Measurements from ENCODE around the gene MYL5. TPM values are rescaled to one million over a fixed set of nuclear protein-coding genes. Genes with fewer than 3 reads are reported as not detected.
A peak's percentile ranks its signal among the peaks of the same experiment; 100 is the strongest.

MYL5 gene
- total and polyA plus RNA-seq, 12 donors: 3.3 to 8.1 (median 6.1) TPM

DNA sequence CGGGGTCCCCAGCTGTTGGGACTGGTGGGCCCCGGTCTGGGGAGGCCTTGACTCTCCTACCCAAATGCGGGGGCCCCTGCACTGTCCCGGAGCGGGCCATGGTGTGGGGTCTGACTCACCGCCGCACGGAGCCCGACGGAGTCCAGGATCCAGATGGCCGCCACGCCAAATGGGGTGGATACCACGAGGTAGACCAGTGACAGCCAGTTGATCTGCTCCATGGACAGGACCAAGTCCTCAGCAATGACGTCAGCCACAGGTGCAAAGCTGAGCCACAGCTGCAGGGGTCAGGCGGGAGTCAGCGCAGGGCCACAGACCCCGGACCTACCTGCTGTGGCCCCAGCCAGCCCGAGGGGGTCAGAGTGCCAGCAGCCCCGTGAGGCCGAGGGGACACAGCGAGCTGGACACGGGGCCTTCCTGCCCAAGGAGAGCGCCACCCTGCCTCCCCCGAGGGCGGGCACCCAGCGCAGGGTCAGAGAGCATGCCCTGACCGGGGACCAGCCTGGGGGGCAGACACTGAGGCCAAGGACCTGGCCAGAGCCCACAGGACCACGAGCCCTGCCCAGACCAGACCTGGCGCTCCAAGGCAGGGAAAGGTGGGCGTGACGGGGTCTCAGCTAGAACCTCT is 12.2 kb downstream of the MYL5 start:
- Histone ChIP-seq H3K4me3 (peak overlapping the region in 4 of 10 donors; percentile 3 to 67 (median 65)), H3K36me3 (peaks cover 0 to 6% (median 0%) of the 10 kb centered on the region in 9 donors), H3K9me3 (no peaks in the 10 kb centered on the region), H3K27ac (peak overlapping the region; percentile 53 to 93 (median 90)), H3K27me3 (no peaks in the 10 kb centered on the region), H3K4me1 (peaks cover 21 to 51% (median 46%) of the 10 kb centered on the region in 9 donors)
- DNase-seq (no peak), ATAC-seq (peak in 1 of 8 donors; percentile 1)
- intact Hi-C loops (cut with DNase I): loop anchor here in 1 of 10 donors (10.0 kb wide), 1 partner anchor 248 kb away; the partner anchor contains the start of genes GAK and TMEM175
- TF ChIP-seq, protein P1, sequence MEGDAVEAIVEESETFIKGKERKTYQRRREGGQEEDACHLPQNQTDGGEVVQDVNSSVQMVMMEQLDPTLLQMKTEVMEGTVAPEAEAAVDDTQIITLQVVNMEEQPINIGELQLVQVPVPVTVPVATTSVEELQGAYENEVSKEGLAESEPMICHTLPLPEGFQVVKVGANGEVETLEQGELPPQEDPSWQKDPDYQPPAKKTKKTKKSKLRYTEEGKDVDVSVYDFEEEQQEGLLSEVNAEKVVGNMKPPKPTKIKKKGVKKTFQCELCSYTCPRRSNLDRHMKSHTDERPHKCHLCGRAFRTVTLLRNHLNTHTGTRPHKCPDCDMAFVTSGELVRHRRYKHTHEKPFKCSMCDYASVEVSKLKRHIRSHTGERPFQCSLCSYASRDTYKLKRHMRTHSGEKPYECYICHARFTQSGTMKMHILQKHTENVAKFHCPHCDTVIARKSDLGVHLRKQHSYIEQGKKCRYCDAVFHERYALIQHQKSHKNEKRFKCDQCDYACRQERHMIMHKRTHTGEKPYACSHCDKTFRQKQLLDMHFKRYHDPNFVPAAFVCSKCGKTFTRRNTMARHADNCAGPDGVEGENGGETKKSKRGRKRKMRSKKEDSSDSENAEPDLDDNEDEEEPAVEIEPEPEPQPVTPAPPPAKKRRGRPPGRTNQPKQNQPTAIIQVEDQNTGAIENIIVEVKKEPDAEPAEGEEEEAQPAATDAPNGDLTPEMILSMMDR (IDR thresholded peaks at IDR 0.05): no peak
- 93 to 96% methylated on average over 31 of the region's 31 CpGs for WGBS, 2 donors

DNA sequence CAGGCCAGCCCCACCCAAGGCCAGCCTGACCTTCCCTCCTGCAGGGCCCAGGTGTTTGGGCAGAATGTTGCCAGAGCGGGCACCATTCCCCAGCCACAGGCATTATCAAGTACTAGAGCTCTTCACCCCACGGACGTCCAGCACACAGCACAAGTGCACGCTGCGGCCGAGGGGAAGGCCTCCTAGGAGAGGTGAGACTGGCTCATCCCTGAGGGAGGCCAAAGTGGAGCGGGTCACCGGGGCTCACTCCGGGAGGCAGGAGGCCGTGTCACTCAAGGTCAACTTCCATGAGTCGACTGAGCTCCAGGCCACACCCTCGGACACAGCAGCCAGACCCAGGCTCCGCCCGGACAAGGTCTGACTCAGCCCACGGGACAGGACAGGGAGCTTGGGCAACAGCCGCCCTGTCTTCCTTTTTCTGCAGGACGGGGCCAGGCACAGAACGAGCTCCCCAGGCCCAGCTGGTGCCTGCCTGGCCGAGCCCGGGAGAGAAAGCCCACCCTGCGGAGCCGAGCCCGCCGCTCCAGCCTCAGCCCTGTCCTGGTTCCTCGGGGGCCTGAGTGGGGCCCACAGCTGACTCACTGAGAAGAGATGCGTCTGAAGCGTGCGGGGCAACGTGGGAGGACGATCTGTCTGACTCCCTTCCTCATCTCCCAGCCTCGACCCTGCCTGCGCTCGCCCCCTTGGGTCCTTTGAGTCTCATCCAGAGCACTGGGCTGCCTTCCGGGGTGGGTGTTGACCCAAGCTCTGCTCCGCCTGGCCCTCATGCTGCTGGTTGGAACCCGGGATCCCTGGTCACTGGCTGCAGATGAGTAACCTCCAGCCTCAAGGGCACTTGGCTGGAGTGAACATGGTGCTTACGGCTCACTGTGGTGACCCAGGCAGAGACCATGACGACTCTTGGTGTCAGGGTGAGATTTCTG is 13.0 kb downstream of the MYL5 start:
- peak; percentile 81 to 91 (median 84) for ATAC-seq
- peaks cover 0 to 6% (median 0%) of the 10 kb centered on the region in 9 donors for H3K36me3 ChIP-seq
- no peaks in the 10 kb centered on the region for H3K9me3 ChIP-seq
- DNase-seq: peak; percentile 89 to 90
- WGBS, 2 donors: 44 to 62% methylated on average over 38 of the region's 38 CpGs
- H3K27ac ChIP-seq: peak overlapping the region; percentile 53 to 93 (median 90)
- intact Hi-C loops (cut with DNase I): loop anchor here in 1 of 10 donors (10.0 kb wide), 1 partner anchor 247 kb away; the partner anchor contains the start of genes GAK and TMEM175
- H3K4me1 ChIP-seq: peaks cover 21 to 51% (median 46%) of the 10 kb centered on the region in 9 donors
- peak overlapping the region in 8 of 10 donors; percentile 7 to 67 (median 65) for H3K4me3 ChIP-seq
- TF ChIP-seq, protein P1 (IDR thresholded peaks at IDR 0.05): no peak
- no peaks in the 10 kb centered on the region for H3K27me3 ChIP-seq

DNA sequence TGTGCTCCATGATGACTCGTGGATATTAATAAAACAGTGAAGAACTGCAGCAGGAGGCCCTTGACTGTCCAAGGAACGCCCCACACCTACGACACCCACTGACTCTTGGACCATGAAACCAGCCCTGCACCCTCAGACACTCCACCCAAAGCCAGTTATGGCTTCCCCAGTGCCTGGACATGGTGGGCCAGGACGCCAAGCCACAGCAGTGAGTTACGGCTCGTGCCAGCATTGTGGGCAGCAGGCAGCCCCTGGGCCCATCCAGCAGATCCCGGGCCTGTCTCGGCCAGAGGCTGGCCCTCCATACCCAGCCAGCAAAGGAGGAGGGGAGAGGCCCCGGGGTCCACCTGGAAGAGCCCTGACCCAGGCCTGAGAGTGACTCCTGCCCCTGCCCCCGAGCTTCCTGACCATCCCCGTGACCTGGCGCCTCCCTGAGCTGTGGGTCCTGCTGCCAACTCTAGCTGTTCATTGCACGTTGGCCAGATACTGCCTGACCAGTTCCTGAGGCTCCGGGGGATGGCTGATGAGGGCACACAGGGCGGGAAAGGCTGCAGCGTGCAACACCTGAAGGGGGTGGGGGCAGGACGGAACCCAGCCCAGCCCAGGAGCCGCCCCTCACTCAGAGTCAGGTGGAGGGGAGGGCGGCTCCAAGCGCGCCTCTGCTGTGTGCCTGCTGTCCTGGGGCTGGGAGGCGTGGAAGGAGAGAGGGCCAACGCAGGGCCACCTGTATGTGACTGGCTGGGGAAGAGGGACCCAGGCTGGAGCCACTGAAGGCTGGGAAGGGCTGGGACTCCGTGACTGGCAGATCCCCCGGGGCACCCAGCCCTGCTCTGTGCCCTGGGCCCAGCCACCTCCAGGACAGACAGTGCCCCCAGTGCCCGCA is 13.9 kb downstream of the MYL5 start:
- H3K4me1 ChIP-seq: peaks cover 21 to 48% (median 43%) of the 10 kb centered on the region in 9 donors
- intact Hi-C loops (cut with DNase I): loop anchor here in 1 of 10 donors (2.0 to 10.0 kb wide), 2 partner anchors 15 to 247 kb away; partner anchors contain the start of genes GAK and TMEM175

More for the DNA sequence above, 13.9 kb downstream of the MYL5 start:
- no peak for DNase-seq
- H3K4me3 ChIP-seq: peak overlapping the region; percentile 46 to 67 (median 64)
- peak overlapping the region; percentile 53 to 93 (median 90) for H3K27ac ChIP-seq
- ATAC-seq: peak in 6 of 8 donors; percentile 1 to 19 (median 4)
- no peaks in the 10 kb centered on the region for H3K27me3 ChIP-seq
- WGBS, 2 donors: 73 to 74% methylated on average over 26 of the region's 26 CpGs
- no peaks in the 10 kb centered on the region for H3K9me3 ChIP-seq
- peaks cover 0 to 6% (median 0%) of the 10 kb centered on the region in 9 donors for H3K36me3 ChIP-seq
- TF ChIP-seq, protein P1 (IDR thresholded peaks at IDR 0.05): no peak
